ENCODE measurements around the gene ELAVL1. TPM values are rescaled to one million over a fixed set of nuclear protein-coding genes. Genes with fewer than 3 reads are reported as not detected.
A peak's percentile ranks its signal among the peaks of the same experiment; 100 is the strongest.

Gene ELAVL1
- total and polyA plus RNA-seq, 2 of the 13 experiments (the other 11 are each of a cell fraction or from before 2014, with no cell fraction given) = 27.9 to 38.4 TPM

DNA sequence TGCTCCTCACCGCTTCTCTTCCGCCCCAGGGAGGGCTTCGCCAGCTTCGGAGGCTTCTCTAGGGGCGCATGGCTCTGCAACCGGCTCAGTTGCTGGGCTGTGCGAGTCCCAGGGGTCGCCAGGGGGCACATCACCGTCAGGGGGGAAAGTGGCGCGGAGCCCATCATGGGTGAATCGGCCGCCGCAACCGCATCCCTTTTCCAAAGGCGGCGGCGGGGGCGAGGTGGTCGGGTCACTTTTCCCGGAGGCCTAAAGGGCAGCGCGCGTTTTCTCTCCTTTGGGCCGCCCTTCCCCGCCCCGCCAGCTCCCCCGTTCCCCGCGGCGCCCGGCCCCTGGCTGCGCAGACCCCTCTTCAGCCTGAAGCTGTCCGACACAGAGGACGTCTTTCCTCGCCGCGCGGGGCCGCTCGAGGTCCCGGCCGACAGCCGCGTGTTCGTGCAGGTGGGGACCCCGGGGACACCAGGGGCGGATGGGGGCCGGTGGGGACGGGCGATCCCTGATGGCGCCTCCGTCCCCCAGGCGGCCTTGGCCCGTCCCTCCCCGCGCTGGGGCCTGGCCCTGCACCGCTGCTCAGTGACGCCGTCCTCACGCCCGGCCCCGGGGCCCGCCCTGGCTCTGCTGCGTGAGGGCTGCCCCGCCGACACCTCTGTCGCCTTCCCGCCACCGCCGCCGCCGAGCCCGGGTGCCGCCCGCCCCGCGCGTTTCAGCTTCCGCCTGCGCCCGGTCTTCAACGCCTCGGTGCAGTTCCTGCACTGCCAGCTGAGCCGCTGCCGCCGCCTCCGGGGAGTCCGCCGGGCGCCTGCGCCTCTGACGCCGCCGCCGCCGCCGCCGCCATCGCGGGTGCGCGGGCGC, 89.1 kb downstream of the ELAVL1 start (continued):
- TF ChIP-seq PHF8 (CRISPR knock-in tag; IDR thresholded peaks at IDR 0.05) = no peak
- TF ChIP-seq DMAP1 (CRISPR knock-in tag; IDR thresholded peaks at IDR 0.05) = no peak
- TF ChIP-seq FOXJ3 (CRISPR knock-in tag; IDR thresholded peaks at IDR 0.05; ENCODE audit: borderline replicate concordance) = no peak
- TF ChIP-seq MBNL3 (CRISPR knock-in tag; conservative IDR thresholded peaks at IDR 0.05) = no peak
- no peak for TF ChIP-seq NR2F2 (IDR thresholded peaks at IDR 0.05; ENCODE audit: borderline replicate concordance, low read depth)
- TF ChIP-seq ETV5 (CRISPR knock-in tag; IDR thresholded peaks at IDR 0.05; ENCODE audit: borderline replicate concordance) = no peak
- TF ChIP-seq ZNF720 (CRISPR knock-in tag; IDR thresholded peaks at IDR 0.05) = no peak
- no peak for TF ChIP-seq ZNF569 (CRISPR knock-in tag; IDR thresholded peaks at IDR 0.05; ENCODE audit: borderline replicate concordance)
- TF ChIP-seq ZNF263 (CRISPR knock-in tag; IDR thresholded peaks at IDR 0.05) = no peak
- TF ChIP-seq ZNF792 (CRISPR knock-in tag; IDR thresholded peaks at IDR 0.05) = no peak
- TF ChIP-seq NFIC (IDR thresholded peaks at IDR 0.05; ENCODE audit: low read length) = no peak
- no peak for TF ChIP-seq ZNF432 (CRISPR knock-in tag; IDR thresholded peaks at IDR 0.05; ENCODE audit: borderline replicate concordance)
- no peak for TF ChIP-seq TRAFD1 (CRISPR knock-in tag; IDR thresholded peaks at IDR 0.05; ENCODE audit: borderline replicate concordance)
- no peak for TF ChIP-seq MXD4 (CRISPR knock-in tag; IDR thresholded peaks at IDR 0.05)
- no peak for TF ChIP-seq PHF20 (CRISPR knock-in tag; IDR thresholded peaks at IDR 0.05)
- 0 out of 2 replicates have a peak, but pooled peaks have one; percentile 47 for TF ChIP-seq ZNF546 (CRISPR knock-in tag; conservative IDR thresholded peaks at IDR 0.05)
- no peak for TF ChIP-seq TBP (CRISPR knock-in tag; IDR thresholded peaks at IDR 0.05)
- no peak; the same call in 1 of the 2 replicates for TF ChIP-seq ZNF562 (CRISPR knock-in tag; IDR thresholded peaks at IDR 0.05; ENCODE audit: borderline replicate concordance)
- TF ChIP-seq, protein P1, sequence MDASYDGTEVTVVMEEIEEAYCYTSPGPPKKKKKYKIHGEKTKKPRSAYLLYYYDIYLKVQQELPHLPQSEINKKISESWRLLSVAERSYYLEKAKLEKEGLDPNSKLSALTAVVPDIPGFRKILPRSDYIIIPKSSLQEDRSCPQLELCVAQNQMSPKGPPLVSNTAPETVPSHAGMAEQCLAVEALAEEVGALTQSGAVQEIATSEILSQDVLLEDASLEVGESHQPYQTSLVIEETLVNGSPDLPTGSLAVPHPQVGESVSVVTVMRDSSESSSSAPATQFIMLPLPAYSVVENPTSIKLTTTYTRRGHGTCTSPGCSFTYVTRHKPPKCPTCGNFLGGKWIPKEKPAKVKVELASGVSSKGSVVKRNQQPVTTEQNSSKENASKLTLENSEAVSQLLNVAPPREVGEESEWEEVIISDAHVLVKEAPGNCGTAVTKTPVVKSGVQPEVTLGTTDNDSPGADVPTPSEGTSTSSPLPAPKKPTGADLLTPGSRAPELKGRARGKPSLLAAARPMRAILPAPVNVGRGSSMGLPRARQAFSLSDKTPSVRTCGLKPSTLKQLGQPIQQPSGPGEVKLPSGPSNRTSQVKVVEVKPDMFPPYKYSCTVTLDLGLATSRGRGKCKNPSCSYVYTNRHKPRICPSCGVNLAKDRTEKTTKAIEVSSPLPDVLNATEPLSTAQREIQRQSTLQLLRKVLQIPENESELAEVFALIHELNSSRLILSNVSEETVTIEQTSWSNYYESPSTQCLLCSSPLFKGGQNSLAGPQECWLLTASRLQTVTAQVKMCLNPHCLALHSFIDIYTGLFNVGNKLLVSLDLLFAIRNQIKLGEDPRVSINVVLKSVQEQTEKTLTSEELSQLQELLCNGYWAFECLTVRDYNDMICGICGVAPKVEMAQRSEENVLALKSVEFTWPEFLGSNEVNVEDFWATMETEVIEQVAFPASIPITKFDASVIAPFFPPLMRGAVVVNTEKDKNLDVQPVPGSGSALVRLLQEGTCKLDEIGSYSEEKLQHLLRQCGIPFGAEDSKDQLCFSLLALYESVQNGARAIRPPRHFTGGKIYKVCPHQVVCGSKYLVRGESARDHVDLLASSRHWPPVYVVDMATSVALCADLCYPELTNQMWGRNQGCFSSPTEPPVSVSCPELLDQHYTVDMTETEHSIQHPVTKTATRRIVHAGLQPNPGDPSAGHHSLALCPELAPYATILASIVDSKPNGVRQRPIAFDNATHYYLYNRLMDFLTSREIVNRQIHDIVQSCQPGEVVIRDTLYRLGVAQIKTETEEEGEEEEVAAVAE (CRISPR knock-in tag; IDR thresholded peaks at IDR 0.05; ENCODE audit: borderline replicate concordance) = no peak
- TF ChIP-seq ZNF816 (CRISPR knock-in tag; IDR thresholded peaks at IDR 0.05; ENCODE audit: borderline replicate concordance) = no peak
- no peak for TF ChIP-seq ZSCAN25 (CRISPR knock-in tag; IDR thresholded peaks at IDR 0.05)
- no peak for TF ChIP-seq SUZ12 (IDR thresholded peaks at IDR 0.05; ENCODE audit: low read depth, low read length)
- 0 out of 2 replicates have a peak, but pooled peaks have one; percentile 52 for TF ChIP-seq ZNF790 (CRISPR knock-in tag; IDR thresholded peaks at IDR 0.05; ENCODE audit: borderline replicate concordance)
- no peak for TF ChIP-seq ZKSCAN1 (IDR thresholded peaks at IDR 0.05; ENCODE audit: low read length)
- peak; percentile 67; the same call in 1 of the 2 replicates for TF ChIP-seq CREBL2 (CRISPR knock-in tag; IDR thresholded peaks at IDR 0.05; ENCODE audit: borderline replicate concordance)
